ENCODE data around the gene RPL23. TPM values are rescaled to one million over a fixed set of nuclear protein-coding genes. Genes with fewer than 3 reads are reported as not detected.

Gene RPL23
- total and polyA plus RNA-seq, 10 of the 15 experiments (the other 5 are each of a cell fraction or from before 2014, with no cell fraction given) = 2,200 to 4,821 (median 3,043) TPM

GRCh38 chr17:38871247-38872015, 17.9 kb upstream of the RPL23 start (continued):
- no peak for TF ChIP-seq REST (IDR thresholded peaks at IDR 0.05; ENCODE audit: low read depth, low read length)
- no peak for TF ChIP-seq ZNF274 (IDR thresholded peaks at IDR 0.05; ENCODE audit: insufficient read depth, insufficient read length)
- no peak for TF ChIP-seq ZNF217 (IDR thresholded peaks at IDR 0.05)
- no peak for TF ChIP-seq HCFC1 (IDR thresholded peaks at IDR 0.05; ENCODE audit: low read length)
- no peak for TF ChIP-seq POLR2A (IDR thresholded peaks at IDR 0.05; ENCODE audit: low read depth, low read length)
- TF ChIP-seq SREBF2 (IDR thresholded peaks at IDR 0.05; ENCODE audit: low read length) = no peak; the same call in 1 of the 2 replicates
- no peak for TF ChIP-seq WRNIP1 (IDR thresholded peaks at IDR 0.05; ENCODE audit: borderline replicate concordance, low read depth, low read length)
- TF ChIP-seq SMAD5 (IDR thresholded peaks at IDR 0.05; ENCODE audit: low read depth) = no peak
- peak; percentile 78 for TF ChIP-seq KLF5 (IDR thresholded peaks at IDR 0.05; ENCODE audit: partially characterized antibody)
- TF ChIP-seq E4F1 (IDR thresholded peaks at IDR 0.05; ENCODE audit: borderline replicate concordance, partially characterized antibody) = no peak
- peak; percentile 44; the same call in 1 of the 2 replicates for TF ChIP-seq MLLT1 (IDR thresholded peaks at IDR 0.05)
- peak; percentile 69; the same call in 1 of the 2 replicates for TF ChIP-seq MXI1 (IDR thresholded peaks at IDR 0.05; ENCODE audit: low read depth, low read length)
- no peak for TF ChIP-seq LARP7 (IDR thresholded peaks at IDR 0.05)
- TF ChIP-seq ZBTB4 (CRISPR knock-in tag; IDR thresholded peaks at IDR 0.05) = no peak
- no peak for TF ChIP-seq ETV6 (conservative IDR thresholded peaks at IDR 0.05 in 1 of 2, IDR thresholded peaks at IDR 0.05 in 1 of 2; ENCODE audit: borderline replicate concordance in 1 of 2, low read depth in 1 of 2)

All from GM12878 (cell line).